ENCODE data around the gene C3orf85. TPM values are rescaled to one million over a fixed set of nuclear protein-coding genes. Genes with fewer than 3 reads are reported as not detected.
A peak's percentile ranks its signal among the peaks of the same experiment; 100 is the strongest.

C3orf85 gene, protein sequence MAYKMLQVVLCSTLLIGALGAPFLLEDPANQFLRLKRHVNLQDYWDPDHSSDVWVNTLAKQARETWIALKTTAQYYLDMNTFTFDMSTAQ
- total RNA-seq (not detected), polyA plus RNA-seq (ENCODE audit: insufficient read depth in 1 of 8, insufficient read length in 8 of 8, low replicate concordance in 1 of 8) (1 to 10 TPM in 2 of 8 donors, not detected in 6; 1.3 to 3.8 TPM)
- long read RNA-seq, donor 1 = 0 reads
- long read RNA-seq, donor 2 = 0 reads
- long read RNA-seq, donor 3 = 0 reads
- long read RNA-seq, donor 4 = 0 reads
- long read RNA-seq, donor 5 = 0 reads
- long read RNA-seq, donor 6 = 0 reads
- long read RNA-seq, donor 7 = 0 reads
- long read RNA-seq, donor 8 = 0 reads
- long read RNA-seq, donor 9 = 0 reads
- long read RNA-seq, donor 10 = 0 reads
- long read RNA-seq, donor 11 = 0 reads

DNA sequence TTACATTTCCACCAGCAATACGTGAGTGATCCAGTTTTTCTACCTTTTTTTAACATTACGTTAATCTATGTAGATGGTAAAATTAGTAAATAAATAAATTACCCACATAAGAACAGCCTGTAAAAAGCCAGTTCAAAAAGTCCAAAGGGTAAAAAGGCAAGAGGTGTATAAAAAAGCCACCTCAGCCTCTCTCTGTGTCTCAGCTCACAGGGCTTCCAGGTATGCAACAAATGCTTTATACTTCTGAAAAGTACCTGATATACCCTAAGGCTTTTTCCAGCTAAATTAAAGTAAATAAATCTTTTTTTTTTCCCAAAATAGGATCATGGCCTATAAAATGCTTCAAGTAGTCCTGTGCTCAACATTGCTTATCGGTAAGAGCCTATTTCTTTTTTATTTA, at the start of gene C3orf85:
C3orf85 (plus strand) TSS at position 197 of the 400 bp plus-strand sequence; CDS start at position 326, 129 bp downstream.
- Histone ChIP-seq H3K27ac (ENCODE audit: low read length) (no peak within 1 kb of the TSS), H3K4me3 (ENCODE audit: low read length) (no peak within 1 kb of the TSS), H3K36me3 (ENCODE audit: control insufficient read depth, insufficient read depth, low read length) (no peaks in the 10 kb centered on the region), H3K4me1 (ENCODE audit: control insufficient read depth, insufficient read depth, low read length) (no peaks in the 10 kb centered on the region), H3K27me3 (ENCODE audit: control insufficient read depth, insufficient read depth, low read length) (no peaks in the 10 kb centered on the region), H3K9me3 (replicated peaks; ENCODE audit: control insufficient read depth, low read depth, low read length) (no peaks in the 10 kb centered on the region)
- DNase-seq = no peak
- WGBS (ENCODE audit: insufficient coverage) = no CpG with 5 or more reads among the region's 3 CpGs

DNA sequence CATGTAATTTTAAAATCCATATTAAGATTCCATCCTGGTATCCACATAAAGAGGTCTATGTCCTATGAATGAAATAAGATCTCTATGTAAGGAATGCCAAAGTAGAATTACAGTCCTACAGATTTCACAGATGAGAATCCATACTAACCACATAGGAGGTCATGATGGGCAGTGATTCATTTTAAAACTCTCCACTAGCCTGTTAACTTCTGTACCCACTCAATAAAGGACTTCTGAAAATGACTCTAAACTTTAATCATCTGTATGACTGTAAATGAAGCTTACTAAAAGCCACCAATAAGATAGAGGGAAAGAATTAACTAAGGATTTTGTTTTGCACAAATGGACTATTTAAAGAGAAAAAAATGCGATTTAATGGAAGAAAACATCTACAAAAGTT, 47.3 kb upstream of the C3orf85 start:
- no CpG with 5 or more reads among the region's 1 CpG for WGBS (ENCODE audit: insufficient coverage)
- no peaks in the 10 kb centered on the region for H3K4me1 ChIP-seq (ENCODE audit: control insufficient read depth, insufficient read depth, low read length)

DNA sequence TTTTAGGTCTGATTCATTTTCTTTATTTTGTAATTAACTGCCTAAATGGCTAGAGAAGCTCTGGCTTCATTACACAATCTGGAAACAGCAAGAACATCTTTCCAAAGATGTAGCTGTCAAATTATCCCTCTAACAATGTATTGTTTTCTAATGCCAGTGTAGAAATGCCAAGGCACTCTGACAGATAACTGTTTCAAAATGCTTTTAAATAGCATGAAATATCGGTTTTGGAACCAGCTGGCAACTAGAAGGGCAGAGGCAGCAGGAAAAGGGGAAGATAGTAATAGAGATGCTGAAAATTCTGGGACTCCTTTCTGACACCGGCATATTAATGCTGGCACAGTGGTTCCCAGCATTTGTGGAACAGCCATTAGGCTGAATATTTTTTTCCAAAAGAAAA, 44.7 kb upstream of the C3orf85 start:
- no peaks in the 10 kb centered on the region for H3K27me3 ChIP-seq (ENCODE audit: control insufficient read depth, insufficient read depth, low read length)
- no peak for DNase-seq
- no peaks in the 10 kb centered on the region for H3K4me1 ChIP-seq (ENCODE audit: control insufficient read depth, insufficient read depth, low read length)
- H3K4me3 ChIP-seq (ENCODE audit: low read length) = no peak overlapping the region
- no peak overlapping the region for H3K27ac ChIP-seq (ENCODE audit: low read length)
- 73% methylated on average over 1 of the region's 2 CpGs for WGBS (ENCODE audit: insufficient coverage)
- no peaks in the 10 kb centered on the region for H3K36me3 ChIP-seq (ENCODE audit: control insufficient read depth, insufficient read depth, low read length)
- no peaks in the 10 kb centered on the region for H3K9me3 ChIP-seq (replicated peaks; ENCODE audit: control insufficient read depth, low read depth, low read length)

More for the DNA sequence above, 47.3 kb upstream of the C3orf85 start:
- Histone ChIP-seq H3K27ac (ENCODE audit: low read length) (no peak overlapping the region), H3K9me3 (replicated peaks; ENCODE audit: control insufficient read depth, low read depth, low read length) (no peaks in the 10 kb centered on the region), H3K4me3 (ENCODE audit: low read length) (no peak overlapping the region), H3K27me3 (ENCODE audit: control insufficient read depth, insufficient read depth, low read length) (no peaks in the 10 kb centered on the region), H3K36me3 (ENCODE audit: control insufficient read depth, insufficient read depth, low read length) (no peaks in the 10 kb centered on the region)
- no peak for DNase-seq

DNA sequence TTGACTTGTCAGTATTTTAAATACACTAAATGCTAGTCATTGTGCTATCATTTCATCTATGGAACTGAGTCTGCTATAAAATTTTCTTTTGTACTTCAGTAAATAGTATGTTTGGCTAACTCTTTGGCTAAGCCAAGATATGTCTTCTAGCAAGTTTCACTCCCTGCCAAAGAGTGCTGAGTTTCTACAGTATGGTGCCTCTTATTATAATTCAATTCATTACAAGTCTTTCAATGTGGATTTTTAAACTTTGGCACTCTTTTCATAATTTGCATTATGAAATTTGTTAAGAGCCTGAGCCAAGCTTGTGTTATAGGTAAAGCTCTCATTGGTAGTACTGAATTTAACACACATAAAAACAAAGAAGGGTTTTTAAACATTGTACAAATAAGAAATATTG, 43.0 kb upstream of the C3orf85 start:
- Histone ChIP-seq H3K27ac (ENCODE audit: low read length) (no peak overlapping the region), H3K4me1 (ENCODE audit: control insufficient read depth, insufficient read depth, low read length) (no peaks in the 10 kb centered on the region), H3K9me3 (replicated peaks; ENCODE audit: control insufficient read depth, low read depth, low read length) (no peaks in the 10 kb centered on the region), H3K4me3 (ENCODE audit: low read length) (no peak overlapping the region), H3K27me3 (ENCODE audit: control insufficient read depth, insufficient read depth, low read length) (no peaks in the 10 kb centered on the region), H3K36me3 (ENCODE audit: control insufficient read depth, insufficient read depth, low read length) (no peaks in the 10 kb centered on the region)
- no peak for DNase-seq

DNA sequence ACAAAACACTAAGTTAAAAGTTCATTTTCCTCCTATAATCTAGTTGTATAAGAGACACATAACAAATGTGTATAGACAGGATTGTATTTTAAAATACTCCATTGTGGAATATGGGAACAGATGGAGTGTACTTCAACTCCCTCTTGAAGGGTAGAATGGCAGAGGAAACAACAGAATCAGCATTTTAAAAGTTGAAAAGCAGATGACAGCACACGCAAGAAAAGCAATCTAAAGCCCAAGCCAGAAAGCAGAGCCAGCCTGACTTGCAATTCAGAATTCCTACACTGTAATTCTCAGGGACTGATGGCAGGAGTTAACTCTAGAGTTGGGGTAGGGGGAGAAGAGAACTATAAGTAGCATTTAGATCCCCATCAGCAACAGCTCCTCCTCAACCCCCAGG, 41.4 kb upstream of the C3orf85 start:
- Histone ChIP-seq H3K27ac (ENCODE audit: low read length) (no peak overlapping the region), H3K4me1 (ENCODE audit: control insufficient read depth, insufficient read depth, low read length) (no peaks in the 10 kb centered on the region), H3K9me3 (replicated peaks; ENCODE audit: control insufficient read depth, low read depth, low read length) (no peaks in the 10 kb centered on the region), H3K36me3 (ENCODE audit: control insufficient read depth, insufficient read depth, low read length) (no peaks in the 10 kb centered on the region), H3K27me3 (ENCODE audit: control insufficient read depth, insufficient read depth, low read length) (no peaks in the 10 kb centered on the region), H3K4me3 (ENCODE audit: low read length) (no peak overlapping the region)
- no peak for DNase-seq
- WGBS (ENCODE audit: insufficient coverage) = no CpG with 5 or more reads among the region's 1 CpG

DNA sequence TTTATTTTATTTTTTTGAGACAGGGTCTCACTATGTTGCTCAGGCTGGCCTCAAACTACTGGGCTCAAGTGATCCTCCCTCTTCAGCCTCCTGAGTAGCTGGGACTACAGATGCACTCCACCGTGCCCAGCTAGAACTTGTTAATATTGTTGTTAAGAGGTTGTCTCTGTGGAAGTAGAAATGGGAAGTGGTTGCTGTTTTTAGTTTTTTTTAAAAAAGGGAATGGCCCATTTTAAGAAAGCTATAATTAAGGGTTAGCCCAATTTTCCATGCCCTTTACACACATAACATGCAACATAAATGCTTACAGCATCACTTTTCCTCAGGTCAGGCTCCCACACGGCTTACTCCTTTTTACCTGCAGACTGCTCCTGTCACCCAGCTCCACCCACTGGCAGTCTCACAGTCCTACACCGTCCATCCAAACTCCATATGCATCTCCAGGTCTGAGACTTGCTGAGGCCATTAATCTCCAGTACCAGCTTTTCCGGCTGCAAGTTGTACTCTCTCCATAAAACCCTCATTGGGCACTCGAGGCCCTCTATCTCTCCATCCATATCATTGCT, 38.4 kb upstream of the C3orf85 start:
- Histone ChIP-seq H3K36me3 (ENCODE audit: control insufficient read depth, insufficient read depth, low read length) (no peaks in the 10 kb centered on the region), H3K27ac (ENCODE audit: low read length) (no peak overlapping the region), H3K27me3 (ENCODE audit: control insufficient read depth, insufficient read depth, low read length) (no peaks in the 10 kb centered on the region), H3K4me1 (ENCODE audit: control insufficient read depth, insufficient read depth, low read length) (no peaks in the 10 kb centered on the region), H3K4me3 (ENCODE audit: low read length) (no peak overlapping the region), H3K9me3 (replicated peaks; ENCODE audit: control insufficient read depth, low read depth, low read length) (no peaks in the 10 kb centered on the region)
- no peak for DNase-seq
- 53% methylated on average over 4 of the region's 5 CpGs for WGBS (ENCODE audit: insufficient coverage)

DNA sequence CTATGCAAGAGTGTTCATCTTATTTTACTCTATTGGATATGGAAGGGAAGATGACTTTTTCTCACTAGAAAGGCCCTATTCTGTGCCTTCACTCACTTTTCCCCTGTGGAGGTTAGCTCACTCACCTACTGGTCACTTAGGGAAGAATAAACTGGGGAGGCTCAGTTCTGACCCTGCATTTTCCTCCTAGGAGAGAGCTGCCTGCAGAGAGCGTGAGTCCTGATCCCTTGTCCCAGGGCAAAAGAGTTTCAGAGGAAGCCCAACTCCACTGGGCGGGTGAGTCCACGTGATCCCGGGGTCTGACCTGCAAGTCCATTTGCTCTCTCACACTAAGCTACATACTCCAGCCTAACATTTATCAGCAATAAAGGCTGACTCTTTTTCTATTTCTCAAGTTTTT, 26.9 kb upstream of the C3orf85 start:
- DNase-seq = no peak
- Histone ChIP-seq H3K4me3 (ENCODE audit: low read length) (no peak overlapping the region), H3K27ac (ENCODE audit: low read length) (no peak overlapping the region), H3K4me1 (ENCODE audit: control insufficient read depth, insufficient read depth, low read length) (no peaks in the 10 kb centered on the region), H3K9me3 (replicated peaks; ENCODE audit: control insufficient read depth, low read depth, low read length) (no peaks in the 10 kb centered on the region), H3K36me3 (ENCODE audit: control insufficient read depth, insufficient read depth, low read length) (no peaks in the 10 kb centered on the region), H3K27me3 (ENCODE audit: control insufficient read depth, insufficient read depth, low read length) (no peaks in the 10 kb centered on the region)
- no CpG with 5 or more reads among the region's 4 CpGs for WGBS (ENCODE audit: insufficient coverage)

DNA sequence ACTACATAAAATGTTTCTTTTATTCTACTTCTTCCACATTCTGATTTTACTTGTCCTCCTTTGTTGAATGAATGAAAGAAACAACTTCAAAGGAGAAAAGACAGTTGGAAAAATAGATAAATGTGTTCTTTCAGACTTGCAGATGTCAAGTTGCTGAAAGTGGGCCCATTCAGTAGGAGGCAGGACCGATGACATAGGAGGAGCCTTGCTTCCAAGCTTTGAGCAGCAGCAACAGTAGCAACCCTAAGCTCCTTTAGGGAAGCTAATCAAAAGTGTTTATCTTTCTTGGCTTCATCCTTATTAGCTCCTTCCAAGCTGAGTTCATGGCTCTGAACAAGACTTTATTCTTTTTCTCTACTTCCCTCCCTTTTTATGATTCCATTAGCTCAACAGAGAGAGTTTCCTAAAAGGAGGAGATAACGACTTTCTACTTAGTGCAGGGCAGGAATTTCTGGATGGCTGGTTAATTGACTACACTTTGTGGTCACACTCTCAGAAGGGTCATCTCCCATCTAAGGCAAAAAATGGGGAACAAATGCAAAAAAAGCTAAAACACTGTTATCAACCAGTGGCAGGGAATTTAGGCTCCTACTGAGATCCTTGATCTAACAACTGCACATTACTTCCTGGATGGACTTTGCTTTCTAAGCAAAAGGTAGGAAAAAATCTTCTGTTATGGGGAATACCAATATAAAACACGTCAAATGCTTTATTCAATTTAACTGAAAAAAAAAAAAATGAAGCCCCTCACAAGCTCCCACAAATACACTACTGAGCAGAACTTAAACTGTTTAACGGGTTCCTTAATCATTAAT, 23.4 kb upstream of the C3orf85 start:
- Histone ChIP-seq H3K4me1 (ENCODE audit: control insufficient read depth, insufficient read depth, low read length) (no peaks in the 10 kb centered on the region), H3K36me3 (ENCODE audit: control insufficient read depth, insufficient read depth, low read length) (no peaks in the 10 kb centered on the region), H3K27me3 (ENCODE audit: control insufficient read depth, insufficient read depth, low read length) (no peaks in the 10 kb centered on the region), H3K9me3 (replicated peaks; ENCODE audit: control insufficient read depth, low read depth, low read length) (no peaks in the 10 kb centered on the region), H3K4me3 (ENCODE audit: low read length) (no peak overlapping the region), H3K27ac (ENCODE audit: low read length) (no peak overlapping the region)
- 50% methylated on average over 1 of the region's 4 CpGs for WGBS (ENCODE audit: insufficient coverage)
- DNase-seq = peak; percentile 2

DNA sequence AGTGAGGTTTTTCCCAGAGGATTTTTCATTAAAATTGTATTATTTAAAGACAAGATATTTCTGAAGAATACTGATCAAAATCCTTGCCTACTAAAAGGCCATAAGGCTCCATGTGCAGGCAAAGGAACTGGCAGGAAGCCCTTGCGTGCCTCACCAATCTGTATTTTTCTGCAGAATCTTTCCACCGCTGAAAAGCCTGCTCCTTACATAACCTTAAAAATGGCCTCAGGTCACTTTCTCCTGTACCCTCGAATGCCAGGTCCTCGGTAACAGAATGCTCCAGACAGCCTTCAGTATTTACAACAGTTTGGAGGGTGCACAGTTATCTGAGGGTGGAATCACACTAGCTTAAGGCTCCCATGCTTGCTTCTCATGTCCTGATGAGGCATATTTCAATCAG, 21.8 kb upstream of the C3orf85 start:
- Histone ChIP-seq H3K27me3 (ENCODE audit: control insufficient read depth, insufficient read depth, low read length) (no peaks in the 10 kb centered on the region), H3K4me3 (ENCODE audit: low read length) (no peak overlapping the region), H3K36me3 (ENCODE audit: control insufficient read depth, insufficient read depth, low read length) (no peaks in the 10 kb centered on the region), H3K4me1 (ENCODE audit: control insufficient read depth, insufficient read depth, low read length) (no peaks in the 10 kb centered on the region), H3K9me3 (replicated peaks; ENCODE audit: control insufficient read depth, low read depth, low read length) (no peaks in the 10 kb centered on the region), H3K27ac (ENCODE audit: low read length) (no peak overlapping the region)
- WGBS (ENCODE audit: insufficient coverage) = 75% methylated on average over 1 of the region's 4 CpGs
- DNase-seq = no peak

DNA sequence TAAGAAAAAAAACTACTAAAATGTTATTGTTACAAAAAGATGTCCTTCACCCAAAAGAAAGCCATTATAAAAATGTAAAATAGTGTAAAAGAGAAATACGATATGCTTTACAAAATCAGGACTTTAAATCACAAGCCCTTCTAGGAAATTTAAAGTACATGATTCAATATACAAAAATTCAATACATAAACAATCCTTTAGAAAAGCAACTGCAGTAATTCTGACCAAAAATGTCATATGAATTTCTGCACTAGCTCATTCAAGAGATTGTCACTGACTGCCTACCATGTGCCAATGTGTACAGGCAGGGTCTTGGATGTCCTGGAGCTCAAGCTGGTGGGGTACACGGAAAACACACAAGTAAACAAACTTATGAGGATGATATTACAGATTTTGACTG, 21.1 kb upstream of the C3orf85 start:
- Histone ChIP-seq H3K27me3 (ENCODE audit: control insufficient read depth, insufficient read depth, low read length) (no peaks in the 10 kb centered on the region), H3K4me1 (ENCODE audit: control insufficient read depth, insufficient read depth, low read length) (no peaks in the 10 kb centered on the region), H3K36me3 (ENCODE audit: control insufficient read depth, insufficient read depth, low read length) (no peaks in the 10 kb centered on the region), H3K27ac (ENCODE audit: low read length) (no peak overlapping the region), H3K9me3 (replicated peaks; ENCODE audit: control insufficient read depth, low read depth, low read length) (no peaks in the 10 kb centered on the region), H3K4me3 (ENCODE audit: low read length) (no peak overlapping the region)
- no peak for DNase-seq
- WGBS (ENCODE audit: insufficient coverage) = no CpG with 5 or more reads among the region's 2 CpGs

Measured in muscle of leg (tissue), 16 donors.